Stomach (tissue), 4 donors: ENCODE data around the gene CREB3.

Experiments
- POLR2A ChIP-seq, 4 donors: fragments of 450-650 bp; IDR thresholded peaks; one replicate each; pipeline ENCODE4 v1.6.1; 2016; ENCODE audit warnings: antibody characterized with exemption in 4 of 4, control low read depth in 2 of 4, mild to moderate bottlenecking in 1 of 4, moderate library complexity in 1 of 4
- POLR2AphosphoS5 ChIP-seq, 3 donors: sonication (generic); formaldehyde crosslinking; IDR thresholded peaks; one replicate each; pipeline ENCODE4 v1.6.1; 2016; ENCODE audit warnings: antibody characterized with exemption in 3 of 3
- TF ChIP-seq, protein P1 (sequence below), 7 experiments: fragments of 450-650 bp in 4 of 7; fragments of 200-600 bp in 3 of 7; sonication (generic) in 3 of 7; IDR thresholded peaks; one replicate each; pipeline ENCODE4 v1.5.1; 2016 to 2019; ENCODE audit warnings: antibody characterized with exemption in 7 of 7, control low read depth in 2 of 7, mild to moderate bottlenecking in 1 of 7

DNA sequence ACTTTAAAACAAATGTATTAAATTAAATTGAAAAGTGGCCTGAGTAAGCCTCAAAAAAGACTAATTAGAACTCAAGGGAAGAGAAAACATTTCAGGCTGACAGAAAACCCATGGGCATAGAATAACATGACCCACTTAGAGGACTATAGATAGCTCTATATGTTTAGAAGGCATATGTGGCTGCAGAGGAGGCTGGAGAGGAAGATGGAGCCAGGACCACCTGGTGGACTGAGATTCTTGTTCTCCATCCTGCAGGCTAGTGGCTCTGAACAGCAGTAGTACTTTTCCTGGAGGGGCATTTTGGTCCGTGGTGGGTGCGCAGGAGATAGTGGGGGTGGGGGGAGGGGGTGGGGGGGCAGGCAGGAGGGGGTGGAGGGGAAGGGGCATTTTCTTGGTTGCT, 48.6 kb downstream of the CREB3 start:
- TF ChIP-seq, protein P1, sequence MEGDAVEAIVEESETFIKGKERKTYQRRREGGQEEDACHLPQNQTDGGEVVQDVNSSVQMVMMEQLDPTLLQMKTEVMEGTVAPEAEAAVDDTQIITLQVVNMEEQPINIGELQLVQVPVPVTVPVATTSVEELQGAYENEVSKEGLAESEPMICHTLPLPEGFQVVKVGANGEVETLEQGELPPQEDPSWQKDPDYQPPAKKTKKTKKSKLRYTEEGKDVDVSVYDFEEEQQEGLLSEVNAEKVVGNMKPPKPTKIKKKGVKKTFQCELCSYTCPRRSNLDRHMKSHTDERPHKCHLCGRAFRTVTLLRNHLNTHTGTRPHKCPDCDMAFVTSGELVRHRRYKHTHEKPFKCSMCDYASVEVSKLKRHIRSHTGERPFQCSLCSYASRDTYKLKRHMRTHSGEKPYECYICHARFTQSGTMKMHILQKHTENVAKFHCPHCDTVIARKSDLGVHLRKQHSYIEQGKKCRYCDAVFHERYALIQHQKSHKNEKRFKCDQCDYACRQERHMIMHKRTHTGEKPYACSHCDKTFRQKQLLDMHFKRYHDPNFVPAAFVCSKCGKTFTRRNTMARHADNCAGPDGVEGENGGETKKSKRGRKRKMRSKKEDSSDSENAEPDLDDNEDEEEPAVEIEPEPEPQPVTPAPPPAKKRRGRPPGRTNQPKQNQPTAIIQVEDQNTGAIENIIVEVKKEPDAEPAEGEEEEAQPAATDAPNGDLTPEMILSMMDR (IDR thresholded peaks at IDR 0.05) = no peak
- TF ChIP-seq POLR2A (IDR thresholded peaks at IDR 0.05) (no peak), POLR2AphosphoS5 (IDR thresholded peaks at IDR 0.05) (no peak)
